HUDEP-2 (cell line): ENCODE data around the gene MTX1.
"Not testable (repeated sequence)": the region's sequence is repeated elsewhere in the genome, so short reads cannot be mapped to it uniquely, and the experiment has no call there.

Experiments used
- DNase-seq, 76 experiments: peaks; one replicate each; lab custom pipeline; 2025; ENCODE audit not compliant: unreplicated experiment in 76 of 76; lab: John Stamatoyannopoulos, UW

Gene MTX1, protein sequence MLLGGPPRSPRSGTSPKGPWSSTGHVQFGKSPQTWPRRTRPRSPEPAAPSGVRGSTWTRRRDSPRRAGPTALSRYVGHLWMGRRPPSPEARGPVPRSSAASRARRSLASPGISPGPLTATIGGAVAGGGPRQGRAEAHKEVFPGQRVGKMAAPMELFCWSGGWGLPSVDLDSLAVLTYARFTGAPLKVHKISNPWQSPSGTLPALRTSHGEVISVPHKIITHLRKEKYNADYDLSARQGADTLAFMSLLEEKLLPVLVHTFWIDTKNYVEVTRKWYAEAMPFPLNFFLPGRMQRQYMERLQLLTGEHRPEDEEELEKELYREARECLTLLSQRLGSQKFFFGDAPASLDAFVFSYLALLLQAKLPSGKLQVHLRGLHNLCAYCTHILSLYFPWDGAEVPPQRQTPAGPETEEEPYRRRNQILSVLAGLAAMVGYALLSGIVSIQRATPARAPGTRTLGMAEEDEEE

DNA sequence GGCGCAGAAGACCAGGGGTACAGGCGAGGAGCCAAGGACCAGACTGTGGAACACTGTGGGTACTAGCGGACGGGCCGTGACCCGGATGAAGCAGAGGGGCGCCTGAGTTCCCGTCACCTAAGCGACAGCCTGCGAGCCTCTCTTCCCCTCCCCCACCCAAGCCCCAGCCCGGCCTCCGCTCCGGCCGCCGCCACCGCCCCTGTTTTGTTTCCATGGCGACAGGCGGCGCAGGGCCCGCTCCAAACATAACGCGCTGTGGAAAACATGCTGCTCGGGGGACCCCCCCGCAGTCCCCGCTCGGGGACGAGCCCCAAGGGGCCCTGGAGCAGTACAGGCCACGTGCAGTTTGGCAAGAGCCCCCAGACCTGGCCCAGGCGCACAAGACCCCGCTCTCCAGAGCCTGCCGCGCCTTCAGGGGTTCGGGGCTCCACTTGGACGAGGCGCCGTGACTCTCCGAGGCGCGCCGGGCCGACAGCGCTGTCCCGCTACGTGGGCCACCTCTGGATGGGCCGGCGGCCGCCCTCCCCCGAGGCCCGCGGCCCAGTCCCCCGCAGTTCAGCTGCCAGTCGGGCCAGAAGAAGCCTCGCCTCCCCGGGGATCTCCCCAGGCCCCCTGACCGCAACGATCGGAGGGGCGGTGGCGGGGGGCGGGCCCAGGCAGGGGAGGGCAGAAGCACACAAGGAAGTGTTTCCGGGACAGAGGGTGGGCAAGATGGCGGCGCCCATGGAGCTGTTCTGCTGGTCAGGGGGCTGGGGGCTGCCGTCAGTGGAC is at the start of gene MTX1:
MTX1 (plus strand) TSS at position 155 of the 771 bp plus-strand sequence; CDS start at position 265, 110 bp downstream.
- DNase-seq, result peak in 73 of 76 experiments; percentile 15 to 87 (median 73)

- DNase-seq, result no peak
These were observed 49.5 kb upstream of the MTX1 start for GRCh38 chr1:155158991-155159390.

GRCh38 chr1:155160128-155160527 is 48.4 kb upstream of the MTX1 start:
- no peak for DNase-seq

DNA sequence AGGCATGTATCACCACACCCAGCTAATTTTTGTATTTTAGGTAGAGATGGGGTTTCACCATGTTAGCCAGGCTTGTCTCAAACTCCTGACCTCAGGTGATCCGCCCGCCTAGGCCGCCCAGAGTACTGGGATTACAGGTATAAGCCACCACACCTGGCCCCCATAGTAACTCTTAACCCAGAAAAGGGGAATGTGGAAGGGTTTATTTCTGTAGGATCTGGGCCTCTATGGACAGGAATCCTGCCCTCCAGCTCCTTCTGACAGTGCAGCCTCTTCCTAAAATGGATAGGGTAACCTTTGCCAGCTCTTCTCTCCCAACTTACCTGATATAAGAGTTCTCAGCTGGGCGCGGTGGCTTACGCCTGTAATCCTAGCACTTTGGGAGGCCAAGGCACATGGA is 45.9 kb upstream of the MTX1 start:
- DNase-seq, result not testable (repeated sequence)

DNA sequence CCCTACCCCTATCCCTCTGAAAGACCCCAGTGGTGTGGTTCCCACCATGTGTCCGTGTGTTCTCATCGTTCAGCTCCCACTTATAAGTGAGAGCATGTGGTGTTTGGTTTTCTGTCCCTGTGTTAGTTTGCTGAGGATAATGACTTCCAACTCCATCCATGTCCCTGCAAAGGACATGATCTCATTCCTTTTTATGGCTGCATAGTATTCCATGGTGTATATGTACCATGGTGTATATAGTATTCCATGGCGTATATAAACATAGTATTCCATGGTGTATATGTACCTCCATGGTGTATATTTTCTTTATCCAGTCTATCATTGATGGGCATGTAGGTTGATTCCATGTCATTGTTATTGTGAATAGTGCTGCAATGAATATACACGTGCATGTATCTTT is 44.7 kb upstream of the MTX1 start:
- not testable (repeated sequence) for DNase-seq

DNA sequence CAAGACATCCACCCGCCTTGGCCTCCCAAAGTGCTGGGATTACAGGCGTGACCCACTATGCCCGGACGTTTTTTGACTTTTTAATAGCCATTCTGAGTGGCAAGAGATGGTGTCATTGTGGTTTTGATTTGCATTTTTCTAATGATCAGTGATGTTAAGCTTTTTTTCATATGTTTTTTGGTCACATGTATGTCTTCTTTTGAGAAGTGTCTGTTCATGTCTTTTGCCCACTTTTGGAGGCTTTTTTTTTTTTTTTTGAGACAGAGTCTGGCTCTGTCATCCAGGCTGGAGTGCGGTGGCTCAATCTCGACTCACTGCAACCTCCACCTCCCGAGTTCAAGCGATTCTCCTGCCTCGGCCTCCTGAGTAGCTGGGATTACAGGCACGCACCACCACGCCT is 43.9 kb upstream of the MTX1 start:
- not testable (repeated sequence) for DNase-seq

DNA sequence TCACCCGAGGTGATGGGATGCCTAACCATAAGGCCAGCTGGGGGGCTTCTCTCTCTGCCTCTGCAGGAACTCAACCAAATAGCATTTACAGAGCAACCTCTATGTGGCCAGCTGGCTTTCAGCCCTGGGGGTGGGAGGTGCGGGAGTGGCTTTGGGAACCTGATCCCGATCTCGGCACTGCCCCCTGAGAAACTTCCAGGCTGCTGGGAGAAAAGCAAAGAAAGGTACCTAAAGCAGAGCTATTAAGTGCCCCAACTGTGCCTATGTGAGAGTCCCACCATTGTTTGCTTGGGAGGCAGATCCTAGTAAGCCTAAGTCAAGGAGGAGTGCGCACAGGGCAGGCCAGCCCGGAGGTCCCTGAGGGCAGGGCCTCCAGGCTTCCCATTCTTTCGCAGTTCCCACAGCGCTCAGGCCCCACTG is 42.4 kb upstream of the MTX1 start:
- DNase-seq, result no peak

DNA sequence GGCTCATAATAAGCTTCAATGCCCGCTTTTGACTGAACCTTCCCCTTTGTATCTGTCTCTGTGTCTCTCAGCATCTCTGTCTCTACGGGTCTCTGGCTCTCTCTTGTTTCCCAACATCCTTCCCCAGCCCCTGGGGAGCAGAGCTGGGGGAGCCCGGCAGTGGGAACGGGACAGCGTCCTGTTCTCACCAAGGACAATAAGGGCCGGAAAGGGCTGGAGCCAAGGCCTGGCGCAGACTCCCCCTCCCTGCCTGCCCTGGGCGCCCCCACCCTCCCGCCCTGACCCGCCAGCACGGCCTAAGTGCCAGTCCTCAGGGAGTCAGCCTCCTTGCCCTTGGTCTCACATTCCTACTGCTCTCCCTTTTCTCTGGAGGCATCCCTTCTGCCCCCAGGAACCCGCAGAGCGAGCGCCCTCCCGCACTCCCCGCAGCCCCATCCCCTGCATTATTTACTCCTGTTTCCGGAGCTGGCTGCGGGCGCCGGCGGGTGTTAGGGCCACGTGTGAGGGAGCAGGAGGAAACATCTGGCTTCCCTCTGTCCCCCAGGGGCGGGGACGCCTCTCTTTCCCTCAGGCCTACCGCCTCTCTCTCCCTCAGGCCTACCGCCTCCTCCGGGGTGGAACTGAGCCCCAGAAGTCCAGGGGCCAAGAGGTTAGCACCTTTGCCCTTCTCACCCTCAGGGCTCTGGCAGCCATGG is 41.9 kb upstream of the MTX1 start:
- no peak for DNase-seq

DNA sequence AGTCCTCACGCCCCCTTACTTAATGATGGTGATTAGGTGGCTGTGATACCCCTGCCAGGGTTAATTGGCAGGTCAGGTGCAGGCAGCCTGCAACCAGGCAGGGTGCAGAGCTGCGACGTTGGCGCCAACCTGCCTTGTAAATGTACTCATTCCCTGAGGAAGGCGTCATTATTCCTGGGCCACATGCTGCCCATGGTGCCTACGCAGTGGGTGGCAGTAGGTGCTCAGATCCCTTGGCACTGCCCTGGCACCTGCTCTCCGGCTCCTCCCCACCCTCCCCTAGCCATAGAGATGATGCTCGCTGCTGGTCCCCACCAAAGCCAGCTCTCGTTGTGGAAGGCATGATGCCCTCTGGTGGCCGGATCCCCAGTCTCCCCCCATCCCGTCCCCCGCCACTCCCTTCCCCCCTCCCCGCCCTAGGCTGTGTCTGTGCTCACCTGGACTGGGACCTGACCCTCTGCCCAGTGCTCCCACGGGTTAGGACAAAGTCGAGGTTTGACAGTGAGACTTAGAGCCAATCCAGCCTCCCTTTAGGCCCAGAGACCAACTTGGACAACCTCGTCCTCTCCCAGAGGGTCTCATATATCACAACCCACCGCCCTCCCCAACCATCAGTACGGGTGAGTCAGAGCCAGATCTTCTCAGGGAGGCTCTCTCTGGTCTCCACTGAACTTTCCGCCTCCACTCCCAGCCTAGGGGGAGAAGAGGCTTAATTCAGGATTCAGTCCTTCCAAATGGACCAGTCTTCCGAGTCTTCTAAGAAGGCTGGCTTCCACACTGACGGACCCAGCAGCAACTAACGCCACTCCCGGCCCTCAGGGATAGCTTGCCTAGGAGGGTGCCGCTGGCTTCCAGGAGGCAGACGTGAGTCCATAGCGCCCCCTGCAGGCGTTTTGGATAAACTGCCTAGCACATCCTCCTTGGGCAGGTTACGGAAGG is 41.1 kb upstream of the MTX1 start:
- DNase-seq, result peak in 71 of 76 experiments; percentile 5 to 88 (median 75)

- not testable (repeated sequence) for DNase-seq
These were observed 40.4 kb upstream of the MTX1 start for GRCh38 chr1:155168105-155168445.

DNA sequence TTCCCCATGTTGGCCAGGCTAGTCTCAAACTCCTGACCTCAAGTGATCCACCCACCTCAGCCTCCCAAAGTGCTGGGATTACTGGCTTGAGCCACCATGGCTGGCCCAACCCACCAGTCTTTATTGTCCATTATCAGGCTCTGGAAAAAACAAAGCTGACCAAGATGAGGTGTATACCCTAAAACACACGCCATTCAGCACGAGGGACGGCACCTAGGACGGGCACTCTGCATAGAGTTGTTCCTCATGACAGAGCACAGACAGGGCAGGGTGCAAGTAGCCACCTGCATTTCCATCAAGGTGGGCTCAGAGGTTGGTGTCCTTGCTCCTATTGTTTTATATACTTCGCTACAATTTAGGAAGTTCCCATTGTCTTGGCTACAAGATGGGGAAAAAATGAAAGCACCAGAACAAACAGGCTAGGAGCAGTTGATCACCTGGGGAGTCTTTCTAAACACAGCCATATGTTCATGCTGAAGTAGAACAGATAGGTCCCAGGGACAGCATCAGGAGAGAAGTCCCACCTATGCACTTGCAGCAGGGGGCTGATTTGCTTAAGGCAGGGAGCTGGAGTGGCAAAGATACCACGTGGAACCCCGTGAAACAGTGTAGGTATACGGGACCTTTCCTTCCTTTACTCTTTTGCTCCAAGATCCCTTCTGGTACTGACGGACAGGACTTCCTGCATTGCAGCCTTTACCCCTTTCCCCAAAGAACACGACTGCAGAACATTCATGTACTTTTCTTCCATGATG is 39.9 kb upstream of the MTX1 start:
- no peak for DNase-seq

- DNase-seq, result no peak
These were observed 39.0 kb upstream of the MTX1 start for GRCh38 chr1:155169541-155169940.

DNA sequence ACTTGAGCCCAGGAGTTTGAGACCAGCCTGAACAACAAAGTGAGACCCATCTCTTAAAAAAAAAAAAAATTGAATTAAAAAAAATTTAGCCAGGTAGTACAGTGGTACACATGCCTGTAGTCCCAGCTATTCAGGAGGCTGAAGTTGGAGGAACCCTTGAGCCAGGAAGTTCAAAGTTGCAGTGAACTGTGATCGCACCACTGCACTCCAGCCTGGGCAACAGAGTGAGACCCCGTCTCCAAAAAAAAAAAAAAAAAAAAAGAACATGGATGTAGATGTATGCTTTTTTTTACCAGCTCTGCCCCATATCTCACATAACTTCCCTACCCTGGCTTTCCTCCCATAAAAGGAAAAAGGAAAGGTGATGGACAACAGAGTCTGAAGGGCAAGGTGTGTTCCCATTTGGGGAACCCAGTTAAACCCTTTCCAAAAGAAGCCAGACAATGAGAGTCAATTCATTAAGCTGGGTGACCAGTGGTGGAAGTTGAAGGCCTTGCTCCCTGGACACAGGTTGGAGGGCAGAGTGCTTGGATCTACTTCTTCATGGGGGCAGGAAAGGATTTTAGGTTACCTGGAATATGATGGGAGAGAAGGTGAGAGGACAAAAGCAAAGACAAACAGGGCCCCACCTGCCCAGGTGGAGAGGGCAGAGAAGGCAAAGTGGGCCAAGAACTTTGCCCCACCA is 38.3 kb upstream of the MTX1 start:
- DNase-seq, result no peak

- no peak for DNase-seq
These were observed 37.7 kb upstream of the MTX1 start for GRCh38 chr1:155170806-155171205.

GRCh38 chr1:155171836-155172731 is 36.4 kb upstream of the MTX1 start:
- no peak for DNase-seq

DNA sequence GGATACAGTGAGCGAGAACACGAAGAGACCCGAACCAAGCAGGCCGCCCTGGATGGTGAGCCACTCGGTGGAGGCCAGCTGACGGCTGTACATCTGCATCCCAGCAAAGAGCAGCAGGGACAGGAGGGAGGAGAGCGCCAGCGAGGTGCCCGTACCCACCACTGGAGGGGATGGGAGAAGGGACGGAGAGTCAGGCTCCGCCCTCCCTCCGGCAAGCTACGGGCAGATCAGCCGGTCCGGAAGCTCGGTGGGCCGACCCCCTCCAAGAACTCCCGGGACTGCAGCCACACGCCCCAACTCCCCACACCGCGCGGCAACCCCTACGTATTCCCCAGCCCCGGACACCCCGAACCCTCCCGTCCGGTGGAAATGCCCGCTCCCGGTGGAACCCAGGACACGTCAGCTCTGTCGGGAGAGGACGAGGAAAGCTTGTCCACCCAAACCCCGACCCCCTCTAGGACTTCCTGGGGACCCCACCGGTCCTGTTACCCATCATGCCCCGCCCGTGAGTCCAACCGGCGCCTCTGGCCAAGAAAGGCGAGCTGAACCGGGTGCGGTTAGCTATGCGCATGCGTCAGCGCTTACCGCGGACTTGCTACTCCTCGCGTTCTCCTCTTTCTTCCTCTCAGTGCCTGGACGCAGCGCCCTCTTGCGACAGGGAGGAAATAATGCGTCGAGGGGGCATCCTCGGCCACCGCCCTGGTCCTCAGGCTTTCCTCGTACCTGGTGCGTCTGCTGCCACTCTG is 35.6 kb upstream of the MTX1 start, which contains the start of gene KRTCAP2:
KRTCAP2 (minus strand) TSS at position 573 of the 746 bp plus-strand sequence; CDS start at position 493, 80 bp downstream.
- peak in 73 of 76 experiments; percentile 52 to 95 (median 89) for DNase-seq
